ENCODE data around the gene ACTR3C. TPM values are rescaled to one million over a fixed set of nuclear protein-coding genes. Genes with fewer than 3 reads are reported as not detected.
"Not testable (repeated sequence)": the region's sequence is repeated elsewhere in the genome, so short reads cannot be mapped to it uniquely, and the experiment has no call there.

ACTR3C gene
- total RNA-seq, 1 donor from 2014 or later = 27.6 TPM

DNA sequence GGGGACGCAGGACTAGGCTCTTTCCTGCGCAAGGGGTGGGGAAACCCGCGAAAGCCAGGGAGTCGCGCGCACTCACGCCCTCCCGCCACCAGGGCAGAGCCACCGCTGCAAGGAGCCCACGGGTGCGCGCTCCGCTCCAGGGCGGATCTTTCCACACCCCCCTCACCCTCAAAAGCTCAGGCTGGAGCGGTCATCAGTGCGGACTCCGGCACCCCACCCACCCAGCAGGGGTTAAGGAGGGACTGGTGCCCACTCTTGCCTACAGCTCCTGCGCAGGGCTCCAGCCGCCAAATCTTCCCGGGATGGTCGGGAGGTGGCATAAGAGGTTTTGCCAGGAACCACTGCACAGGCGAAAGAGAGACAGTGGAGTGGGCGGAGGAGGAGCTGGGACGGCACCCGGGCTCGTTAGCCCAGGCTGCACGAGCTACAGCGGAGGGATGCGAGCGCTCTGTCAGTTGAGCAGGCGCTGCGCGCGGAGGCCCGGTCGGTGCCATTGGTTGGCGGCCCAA is 102.6 kb downstream of the ACTR3C start:
- not testable (repeated sequence) for DNase-seq (ENCODE audit: low spot score)
- ATAC-seq = peak; percentile 81

DNA sequence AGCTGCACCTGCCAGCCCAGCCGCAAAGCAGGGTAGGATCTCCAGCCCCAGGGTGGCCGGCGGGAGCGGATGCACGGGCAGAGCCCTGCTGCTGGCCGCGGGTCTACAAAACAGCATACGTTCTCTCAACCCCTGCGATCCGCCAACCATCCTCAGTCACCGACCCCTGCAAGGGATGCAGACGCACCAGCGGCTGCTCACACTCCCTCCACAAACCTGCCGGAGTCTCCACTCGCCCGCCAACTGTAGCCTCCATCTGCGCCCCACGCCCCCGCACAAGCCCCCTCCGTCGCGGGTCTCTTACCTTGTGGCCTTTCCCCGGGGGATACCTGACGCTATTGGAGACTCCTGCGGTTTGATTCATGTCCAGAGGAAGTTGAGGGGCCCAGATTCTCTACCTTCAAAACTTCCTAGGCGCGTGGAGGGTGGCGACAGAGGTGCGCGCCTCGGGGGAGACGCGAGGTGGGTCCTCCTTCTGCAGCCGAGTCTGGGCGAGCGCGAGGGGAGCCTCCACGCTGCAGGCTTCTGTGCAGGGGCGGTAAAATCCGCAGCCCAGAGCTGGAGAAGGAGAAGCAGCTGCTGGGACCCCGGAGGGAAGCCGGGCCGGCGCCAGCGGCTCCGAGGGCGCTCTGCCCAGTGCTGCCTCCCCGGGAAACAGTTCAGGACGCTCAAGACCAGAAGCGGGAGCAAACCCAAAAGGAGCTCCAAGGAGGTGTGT is 103.2 kb downstream of the ACTR3C start:
- ATAC-seq = peak; percentile 9
- DNase-seq (ENCODE audit: low spot score) = not testable (repeated sequence)

DNA sequence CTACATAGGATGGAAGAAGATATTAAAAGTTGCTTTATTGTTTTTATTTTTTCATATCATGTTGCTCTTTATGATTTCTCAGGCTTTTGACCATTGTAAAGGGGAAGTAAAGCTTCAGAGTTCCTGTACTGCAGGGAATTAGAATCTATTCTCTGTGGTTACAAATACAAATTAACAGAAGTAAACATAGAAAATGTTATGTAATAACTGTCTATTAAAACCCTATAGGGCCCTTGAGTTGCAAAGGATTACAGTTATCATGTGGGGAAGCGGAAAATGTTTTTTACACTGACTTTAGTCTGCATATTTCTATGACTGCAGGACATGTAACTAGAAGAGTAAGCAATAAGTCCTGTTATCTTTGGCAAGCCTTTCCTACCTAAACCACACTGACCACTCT is 116.5 kb downstream of the ACTR3C start:
- not testable (repeated sequence) for DNase-seq (ENCODE audit: low spot score); ATAC-seq

DNA sequence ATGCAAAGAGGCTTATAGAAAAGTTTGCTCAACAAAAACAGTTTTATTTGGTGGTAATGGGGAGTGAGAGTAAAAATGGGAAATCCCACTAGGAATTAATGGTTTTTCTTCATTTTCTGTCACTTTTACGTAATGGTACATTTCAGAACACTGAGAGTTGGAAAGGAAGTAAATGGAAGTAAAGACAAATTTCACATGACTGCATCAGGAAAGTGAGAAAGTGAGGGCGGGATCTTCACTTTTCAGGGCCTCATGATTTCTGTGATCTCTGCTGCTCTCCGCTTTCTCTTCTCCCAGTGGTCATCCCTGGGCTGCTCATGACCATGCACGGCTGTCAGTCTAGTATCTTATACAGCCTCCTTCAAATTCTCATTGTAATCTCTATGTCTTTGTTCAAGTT is 117.5 kb downstream of the ACTR3C start:
- not testable (repeated sequence) for ATAC-seq; DNase-seq (ENCODE audit: low spot score)

DNA sequence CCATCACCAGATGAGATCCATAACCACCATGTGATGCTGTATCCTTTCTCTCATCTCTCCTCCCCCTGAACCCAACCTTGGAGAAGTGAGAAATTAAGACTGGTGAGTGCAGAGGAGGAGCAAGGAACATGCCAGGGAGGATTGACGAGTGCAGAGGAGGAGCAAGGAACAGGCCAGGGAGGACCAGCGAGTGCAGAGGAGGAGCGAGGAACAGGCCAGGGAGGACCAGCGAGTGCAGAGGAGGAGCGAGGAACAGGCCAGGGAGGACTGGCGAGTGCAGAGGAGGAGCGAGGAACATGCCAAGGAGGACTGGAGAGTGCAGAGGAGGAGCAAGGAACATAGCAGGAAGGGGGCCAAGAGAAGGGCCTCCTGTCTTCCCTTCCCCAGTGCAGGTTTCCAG is 118.8 kb downstream of the ACTR3C start:
- DNase-seq (ENCODE audit: low spot score); ATAC-seq: not testable (repeated sequence)

DNA sequence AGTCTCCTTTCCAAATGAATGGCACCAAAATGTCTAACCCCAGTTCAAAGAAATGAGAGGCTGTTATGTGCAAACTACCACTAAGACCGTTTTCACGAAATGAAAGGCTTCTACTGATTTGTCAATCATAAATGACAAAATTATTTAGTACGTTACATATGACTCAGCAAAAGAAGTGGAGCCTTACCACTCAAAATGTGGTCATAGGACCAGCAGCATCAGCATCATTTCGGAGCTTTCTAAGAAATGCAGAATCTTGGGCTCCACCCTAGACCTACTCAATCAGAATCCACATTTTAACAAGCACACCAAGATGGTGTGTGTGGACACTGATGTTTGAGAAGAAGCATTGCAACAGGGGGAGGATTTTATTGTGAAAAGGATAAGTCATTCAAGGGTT is 120.5 kb downstream of the ACTR3C start:
- DNase-seq (ENCODE audit: low spot score); ATAC-seq: not testable (repeated sequence)

Other genes starting within 250 kb of the ACTR3C start
- 14.0 TPM for gene LRRC61, start 190 bp downstream of the ACTR3C start, total RNA-seq
- gene RARRES2, start 18.1 kb upstream of the ACTR3C start, total RNA-seq = 852 TPM
- gene REPIN1, start 45.3 kb upstream of the ACTR3C start, total RNA-seq = 93.5 TPM
- 0.88 TPM for gene ZNF775, start 55.8 kb upstream of the ACTR3C start, total RNA-seq
- gene GIMAP8, start 127.1 kb upstream of the ACTR3C start, total RNA-seq = 4.4 TPM
- gene GIMAP7, start 191.3 kb upstream of the ACTR3C start, total RNA-seq = 4.4 TPM
- gene GIMAP4, start 243.8 kb upstream of the ACTR3C start, total RNA-seq = 9.8 TPM